ENCODE data around the gene MYO7A. TPM values are rescaled to one million over a fixed set of nuclear protein-coding genes. Genes with fewer than 3 reads are reported as not detected.
A peak's percentile ranks its signal among the peaks of the same experiment; 100 is the strongest.

Gene MYO7A
- total and polyA plus RNA-seq, 2 donors (not counting 3 experiments of a cell fraction or from before 2014, with no cell fraction given), result 1.3 to 3.6 TPM

GRCh38 chr11:77101043-77101537 lies 27.0 kb upstream of the MYO7A start:
- no peak overlapping the region for H3K9ac ChIP-seq (replicated peaks; ENCODE audit: extremely low read depth, insufficient read depth, low read length)
- POLR2A ChIA-PET, result no interaction called here
- no peak overlapping the region for H3K4me2 ChIP-seq (ENCODE audit: insufficient read depth, low read length)
- no TSS peak for BruUV-seq (replicated peaks)
- H3K79me2 ChIP-seq (ENCODE audit: control insufficient read depth, insufficient read depth, low read length), result no peaks in the 10 kb centered on the region
- no peaks in the 10 kb centered on the region for H3K9me3 ChIP-seq (replicated peaks; ENCODE audit: control insufficient read depth, insufficient read depth, low read length)
- DNase-seq (ENCODE audit: low read depth, low spot score) (peak; percentile 30), FAIRE-seq (no peak)
- TF ChIP-seq MYC (IDR thresholded peaks at IDR 0.05; ENCODE audit: low read depth, low read length) (no peak), GATA2 (IDR thresholded peaks at IDR 0.05; ENCODE audit: insufficient read depth, insufficient read length, low read depth, low read length) (no peak), CTCF (IDR thresholded peaks at IDR 0.05; ENCODE audit: extremely low read depth in 1 of 2, insufficient read depth in 1 of 2, low read depth in 1 of 2, low read length in 2 of 2) (peak; percentile 67 to 69), EZH2 (IDR thresholded peaks at IDR 0.05; ENCODE audit: borderline replicate concordance, low read depth, low read length, severe bottlenecking) (no peak)
- dilution Hi-C loops (cut with MboI; ENCODE audit: extremely low pct_ligation_motif_present, low sequenced_read_pairs) (no loop called here), intact Hi-C loops (cut with micrococcal nuclease) (loop anchor here (1.0 kb wide), 1 partner anchor 54 kb away; no protein-coding TSS in a partner anchor)
- H4K20me1 ChIP-seq (replicated peaks; ENCODE audit: control insufficient read depth, extremely low read depth, insufficient read depth, low read length), result no peaks in the 10 kb centered on the region
- H2AFZ ChIP-seq (ENCODE audit: low read depth, low read length), result no peak overlapping the region
- H3K36me3 ChIP-seq (ENCODE audit: control insufficient read depth in 2 of 2, extremely low read depth in 1 of 2, insufficient read depth in 2 of 2, low read length in 2 of 2), result no peaks in the 10 kb centered on the region
- no peaks in the 10 kb centered on the region for H3K4me1 ChIP-seq (ENCODE audit: control insufficient read depth, extremely low read depth, insufficient read depth, low read length)
- H3K27ac ChIP-seq (ENCODE audit: insufficient read depth, low read depth, low read length), result no peak overlapping the region
- CTCF ChIA-PET, result interaction anchor here (0.7 to 9.1 kb wide), 14 partner anchors 10 to 182 kb away, joined by 3 to 89 read pairs (median 6); no protein-coding TSS in a partner anchor
- H3K27me3 ChIP-seq (ENCODE audit: control insufficient read depth in 2 of 2, insufficient read depth in 2 of 2, low read length in 2 of 2), result no peaks in the 10 kb centered on the region
- no peak overlapping the region for H3K4me3 ChIP-seq (replicated peaks in 1 of 3; ENCODE audit: insufficient read depth in 1 of 3, low read depth in 1 of 3, low read length in 3 of 3)
- H3K9me1 ChIP-seq (replicated peaks; ENCODE audit: control insufficient read depth, extremely low read depth, insufficient read depth, low read length), result no peaks in the 10 kb centered on the region

All from endothelial cell of umbilical vein (primary cell).